A673 (cell line): ENCODE results near the gene PRTN3. TPM values are rescaled to one million over a fixed set of nuclear protein-coding genes. Genes with fewer than 3 reads are reported as not detected.

Source experiments
- BruUV-seq: library from RNA; stranded (reverse); fragments of 400-500 nt; replicated peaks from 2 replicates; lab custom pipeline; 2021; lab: Mats Ljungman, UMichigan
- CTCF ChIA-PET: fragments of 300-600 bp; sonication (Branson Sonifier 250); formaldehyde crosslinking; loops from one replicate; lab custom pipeline; 2022; ENCODE audit warnings: antibody characterized with exemption; lab: Charles Lee
- POLR2A ChIA-PET: fragments of 300-600 bp; sonication (Branson Sonifier 250); formaldehyde crosslinking; loops from one replicate; lab custom pipeline; 2022; ENCODE audit warnings: antibody characterized with exemption; ENCODE audit not compliant: low non-redundant PET; lab: Charles Lee
- DNase-seq: peaks from one replicate; pipeline ENCODE4 v3.0.0-alpha.2; 2015; ENCODE audit warnings: low spot score
- H3K27ac ChIP-seq: fragments of 200-600 bp; sonication (generic); 2 replicates; pipeline ENCODE4 v1.5.1; 2016; ENCODE audit warnings: mixed run types, low read depth, mild to moderate bottlenecking, mixed read lengths, antibody characterized with exemption, low read length; ENCODE audit not compliant: poor library complexity, severe bottlenecking
- H3K27me3 ChIP-seq: fragments of 200-600 bp; sonication (generic); replicated peaks from 2 replicates; pipeline ENCODE4 v1.6.1; 2017; ENCODE audit warnings: mixed run types, low read depth, mild to moderate bottlenecking, mixed read lengths, antibody characterized with exemption, low read length; ENCODE audit not compliant: insufficient read depth, poor library complexity
- H3K36me3 ChIP-seq: fragments of 200-600 bp; sonication (generic); 2 replicates; pipeline ENCODE4 v1.6.1; 2016; ENCODE audit warnings: mixed run types, mild to moderate bottlenecking, mixed read lengths, antibody characterized with exemption, low read length; ENCODE audit not compliant: insufficient read depth, poor library complexity, severe bottlenecking
- H3K4me1 ChIP-seq: fragments of 200-600 bp; sonication (generic); 2 replicates; pipeline ENCODE4 v1.6.1; 2017; ENCODE audit warnings: mixed run types, mild to moderate bottlenecking, mixed read lengths, antibody characterized with exemption, low read length; ENCODE audit not compliant: insufficient read depth, poor library complexity, severe bottlenecking
- H3K4me3 ChIP-seq: fragments of 200-600 bp; sonication (generic); 2 replicates; pipeline ENCODE4 v1.5.1; 2016; ENCODE audit warnings: low read depth, mixed run types, mild to moderate bottlenecking, mixed read lengths, low read length; ENCODE audit not compliant: poor library complexity, severe bottlenecking
- H3K9me3 ChIP-seq: fragments of 200-600 bp; sonication (generic); 2 replicates; pipeline ENCODE4 v1.6.1; 2016; ENCODE audit warnings: mixed run types, low read depth, mild to moderate bottlenecking, mixed read lengths, antibody characterized with exemption, low read length; ENCODE audit not compliant: poor library complexity, severe bottlenecking
- CTCF ChIP-seq: fragments of 300-800, 200-600 bp; sonication (generic); conservative IDR thresholded peaks from 2 replicates; pipeline ENCODE4 v1.5.1; 2017; ENCODE audit warnings: low read depth, mild to moderate bottlenecking, antibody characterized with exemption, low read length, moderate library complexity, mixed read lengths
- EZH2 ChIP-seq: fragments of 200-600 bp; sonication (generic); IDR thresholded peaks from 2 replicates; pipeline ENCODE4 v1.6.1; 2017; ENCODE audit warnings: borderline replicate concordance, low read depth, mild to moderate bottlenecking, mixed read lengths, antibody characterized with exemption, low read length; ENCODE audit not compliant: poor library complexity, severe bottlenecking
- intact Hi-C: fragments of 100-400 bp; cut with micrococcal nuclease; formaldehyde crosslinking; loops from one replicate; pipeline ENCODE4 v1.10.0; 2022; ENCODE audit not compliant: unreplicated experiment
- total RNA-seq: library from RNA; stranded (reverse); gene quantifications from 2 replicates; pipeline ENCODE4 v1.2.3, GENCODE V29; 2021

The PRTN3 gene
- total RNA-seq, 1 experiment from 2014 or later, result not detected

- ChIA-PET CTCF (no interaction called here), POLR2A (no interaction called here)
- Histone ChIP-seq H3K27ac (peak overlapping the region; percentile 64), H3K4me3 (peak overlapping the region; percentile 99), H3K9me3 (no peaks in the 10 kb centered on the region), H3K27me3 (no peaks in the 10 kb centered on the region), H3K36me3 (peaks cover 59% of the 10 kb centered on the region), H3K4me1 (peaks cover 71% of the 10 kb centered on the region)
- intact Hi-C loops, result no loop called here
- DNase-seq, result no peak
- no TSS peak for BruUV-seq
- TF ChIP-seq EZH2, result no peak
- no peak for TF ChIP-seq CTCF
Observed at GRCh38 chr19:800360-801029, 40.3 kb upstream of the PRTN3 start.

GRCh38 chr19:801030-801860 is 39.6 kb upstream of the PRTN3 start:
- Histone ChIP-seq H3K9me3 (no peaks in the 10 kb centered on the region), H3K4me3 (peak overlapping the region; percentile 99), H3K36me3 (peaks cover 66% of the 10 kb centered on the region), H3K4me1 (peaks cover 72% of the 10 kb centered on the region), H3K27me3 (no peaks in the 10 kb centered on the region), H3K27ac (peak overlapping the region; percentile 64)
- peak; percentile 77 for DNase-seq
- intact Hi-C loops, result no loop called here
- POLR2A ChIA-PET, result interaction anchor here (0.6 kb wide), 1 partner anchor 48 kb away, joined by 3 read pairs; no protein-coding TSS in a partner anchor
- CTCF ChIA-PET, result no interaction called here
- TF ChIP-seq EZH2 (no peak), CTCF (no peak)
- BruUV-seq, result no TSS peak

GRCh38 chr19:801861-802497 is 38.8 kb upstream of the PRTN3 start:
- ChIA-PET POLR2A (no interaction called here), CTCF (no interaction called here)
- Histone ChIP-seq H3K27ac (peak overlapping the region; percentile 64), H3K4me3 (peak overlapping the region; percentile 99), H3K27me3 (no peaks in the 10 kb centered on the region), H3K9me3 (no peaks in the 10 kb centered on the region), H3K36me3 (peaks cover 74% of the 10 kb centered on the region), H3K4me1 (peaks cover 77% of the 10 kb centered on the region)
- DNase-seq, result no peak
- TF ChIP-seq CTCF (no peak), EZH2 (no peak)
- no TSS peak for BruUV-seq
- intact Hi-C loops, result no loop called here
